GM12801 (cell line): ENCODE measurements around the gene SLIT3.

Experiments
- CTCF ChIP-seq: IDR thresholded peaks from one replicate; pipeline ENCODE4 v1.5.1; 2011; ENCODE audit warnings: control low read depth; ENCODE audit not compliant: insufficient read length; ENCODE audit errors: extremely low read depth

The SLIT3 gene

GRCh38 chr5:169202969-169203368 lies 98.0 kb downstream of the SLIT3 start:
- TF ChIP-seq CTCF: no peak

DNA sequence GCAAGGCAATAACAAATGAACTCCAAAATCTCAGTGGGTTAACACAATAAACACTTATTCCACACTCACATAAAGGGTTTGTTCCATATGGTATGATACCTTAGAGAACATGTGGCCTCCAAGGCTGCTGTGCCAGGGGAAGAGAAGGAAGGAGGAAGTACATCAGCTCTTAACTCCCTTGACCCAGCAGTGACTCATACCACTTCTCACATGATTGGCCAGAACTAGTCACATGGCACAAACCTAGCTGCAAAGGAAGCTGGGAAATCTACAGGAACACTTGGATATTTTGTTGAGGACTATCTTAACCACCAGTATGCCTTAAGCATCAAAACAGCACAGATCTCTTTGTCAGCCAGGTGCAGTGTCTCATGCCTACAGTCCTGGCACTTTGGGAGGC lies 99.3 kb downstream of the SLIT3 start:
- no peak for TF ChIP-seq CTCF

DNA sequence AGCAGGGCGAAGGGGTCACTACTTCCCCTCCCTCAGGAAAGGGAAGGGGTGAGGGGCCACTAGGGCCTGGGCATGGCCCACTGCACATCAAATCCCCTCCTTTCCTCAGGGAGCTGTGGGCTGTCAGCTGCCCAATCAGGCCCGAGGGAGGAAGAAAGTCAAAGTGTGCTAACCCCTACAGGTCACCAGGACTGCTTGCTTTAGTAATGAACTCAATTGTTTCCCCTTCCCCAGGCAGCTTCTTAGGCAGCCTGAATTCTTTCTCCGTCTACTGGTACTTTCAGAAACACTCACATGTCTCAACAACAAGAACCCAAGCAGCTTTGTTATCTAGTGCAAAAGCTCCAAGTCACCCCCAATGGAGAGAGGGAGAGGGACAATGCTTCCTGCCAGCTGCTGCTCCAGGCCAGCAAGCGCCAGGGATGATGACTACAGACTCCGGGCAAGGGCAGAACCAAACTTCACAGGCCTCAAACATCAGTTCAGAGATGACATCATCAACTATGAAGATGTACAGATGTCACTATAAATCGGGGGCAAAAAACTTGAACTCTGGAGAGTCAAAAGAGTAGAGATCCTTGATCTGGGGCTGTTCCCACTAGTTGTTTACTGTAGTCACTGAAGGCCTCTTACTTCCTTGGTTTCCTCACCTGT lies 100.7 kb downstream of the SLIT3 start:
- no peak for TF ChIP-seq CTCF

DNA sequence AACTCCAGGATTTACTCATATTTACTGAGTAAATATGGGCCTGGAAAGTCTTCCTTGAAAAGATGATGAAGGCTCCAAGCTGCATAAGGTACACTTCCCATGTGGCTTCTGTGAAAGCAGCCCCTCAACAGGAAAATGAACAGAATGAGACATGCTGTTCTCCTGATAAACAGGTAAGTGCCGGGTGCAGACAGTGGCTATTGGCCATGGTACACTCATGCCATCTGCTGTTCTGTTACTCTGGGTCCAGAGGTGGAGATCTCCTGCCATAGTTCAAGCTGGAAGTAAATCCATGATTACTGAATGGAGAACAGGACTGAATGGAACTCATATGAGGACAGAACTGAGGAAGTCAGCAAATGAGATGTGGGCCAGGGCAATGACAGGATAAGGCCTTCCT lies 103.6 kb downstream of the SLIT3 start:
- TF ChIP-seq CTCF: no peak

GRCh38 chr5:169196059-169196458 lies 104.9 kb downstream of the SLIT3 start:
- TF ChIP-seq CTCF: no peak

- no peak for TF ChIP-seq CTCF
Observed at GRCh38 chr5:169195601-169196000, 105.3 kb downstream of the SLIT3 start.

DNA sequence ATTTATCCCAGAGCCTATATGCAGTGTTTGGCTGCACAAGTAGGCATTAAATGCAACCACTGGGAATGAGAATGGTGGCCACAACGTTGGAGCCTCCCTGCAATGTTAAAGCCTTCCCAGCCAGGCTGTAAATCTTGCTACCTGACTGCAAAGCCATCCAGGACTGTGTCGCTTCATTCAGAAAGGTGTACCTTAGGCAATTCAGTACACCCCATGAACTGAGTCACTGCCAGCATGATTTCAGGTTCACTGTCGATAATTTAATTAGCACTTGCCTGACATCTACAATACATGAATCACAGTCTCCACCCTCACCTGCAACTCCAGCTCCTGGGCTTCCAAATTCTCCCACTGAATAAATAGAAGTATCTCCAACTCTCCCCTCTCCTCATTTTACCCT lies 108.4 kb downstream of the SLIT3 start:
- no peak for TF ChIP-seq CTCF
